HepG2 (cell line): ENCODE measurements around the gene TSPAN11. TPM values are rescaled to one million over a fixed set of nuclear protein-coding genes. Genes with fewer than 3 reads are reported as not detected.
"Not testable (repeated sequence)": the region's sequence is repeated elsewhere in the genome, so short reads cannot be mapped to it uniquely, and the experiment has no call there.

Experiments used
- ATAC-seq: fragments of 200-7000 bp; cut with Tn5 transposase; 3 replicates; pipeline ENCODE4 v1.9.1; 2020; ENCODE audit warnings: mild to moderate bottlenecking, moderate library complexity
- BruUV-seq: library from RNA; stranded (reverse); fragments of 400-500 nt; replicated peaks from 2 replicates; lab custom pipeline; 2021; lab: Mats Ljungman, UMichigan
- CTCF ChIA-PET: fragments of 300-600 bp; formaldehyde crosslinking; extraction: SDS; loops from one replicate; lab custom pipeline; 2021; ENCODE audit warnings: low total read pairs, inconsistent platforms, low intra/inter-chr PET ratio; lab: Yijun Ruan, JAX
- POLR2A ChIA-PET: fragments of 350-600 bp; sonication (Branson Sonifier 250); formaldehyde crosslinking; loops from one replicate; lab custom pipeline; 2020; ENCODE audit warnings: antibody characterized with exemption, inconsistent platforms; lab: Yijun Ruan, JAX
- DNase-seq: peaks from one replicate; pipeline ENCODE4 v3.0.0-alpha.2; 2015; ENCODE audit warnings: low spot score
- FAIRE-seq: peaks from 3 replicates; lab custom pipeline; 2011; peaks lifted over from hg19 to GRCh38; lab: Jason Lieb, UNC
- H2AFZ ChIP-seq: one replicate; pipeline ENCODE4 v1.6.1; 2011; ENCODE audit warnings: low read length, inconsistent platforms
- H3K27ac ChIP-seq: fragments of 300-600 bp; 3 replicates; pipeline ENCODE4 v1.8.0; 2011; ENCODE audit warnings: mixed run types, mild to moderate bottlenecking, mixed read lengths, low read length, inconsistent platforms; ENCODE audit not compliant: insufficient read depth; ENCODE audit errors: extremely low read length
- H3K27me3 ChIP-seq, 2 experiments: fragments of 200-600 bp in 1 of 2; 2 replicates in 1 of 2; 3 replicates in 1 of 2; pipeline versions ENCODE4 v1.6.0 to v1.8.0; 2011; ENCODE audit warnings: low read length in 2 of 2, mild to moderate bottlenecking in 2 of 2, moderate library complexity in 2 of 2, inconsistent platforms in 1 of 2; ENCODE audit not compliant: insufficient read depth in 2 of 2, control insufficient read depth in 1 of 2
- H3K36me3 ChIP-seq, 2 experiments: fragments of 200-600 bp in 1 of 2; replicated peaks in 1 of 2; 2 replicates in 1 of 2; 3 replicates in 1 of 2; pipeline versions ENCODE4 v1.5.1 to v1.8.0; 2011; ENCODE audit warnings: low read length in 2 of 2, inconsistent platforms in 1 of 2; ENCODE audit not compliant: insufficient read depth in 2 of 2, control insufficient read depth in 1 of 2
- H3K4me1 ChIP-seq: 2 replicates; pipeline ENCODE4 v1.5.1; 2012; ENCODE audit warnings: low read length, inconsistent platforms; ENCODE audit not compliant: insufficient read depth
- H3K4me2 ChIP-seq: 2 replicates; pipeline ENCODE4 v1.6.0; 2011; ENCODE audit warnings: low read depth, low read length, inconsistent platforms
- H3K4me3 ChIP-seq, 3 experiments: fragments of 200-600 bp in 1 of 3; sonication (generic), shearing (Covaris generic) in 1 of 3; replicated peaks in 1 of 3; 2 replicates each; pipeline ENCODE4 v1.5.1; 2011 to 2016; ENCODE audit warnings: low read length in 3 of 3, inconsistent platforms in 2 of 3, low read depth in 2 of 3, mild to moderate bottlenecking in 2 of 3, control low read depth in 1 of 3, mixed read lengths in 1 of 3; ENCODE audit not compliant: insufficient read depth in 1 of 3
- H3K79me2 ChIP-seq: one replicate; pipeline ENCODE4 v1.6.1; 2011; ENCODE audit warnings: low read length, inconsistent platforms; ENCODE audit not compliant: insufficient read depth
- H3K9ac ChIP-seq: 2 replicates; pipeline ENCODE4 v1.6.0; 2011; ENCODE audit warnings: mild to moderate bottlenecking, low read depth, low read length, inconsistent platforms; ENCODE audit not compliant: insufficient read depth
- H3K9me3 ChIP-seq: 2 replicates; pipeline ENCODE4 v1.5.1; 2012; ENCODE audit warnings: mild to moderate bottlenecking, low read length
- H4K20me1 ChIP-seq: 2 replicates; pipeline ENCODE4 v1.6.0; 2011; ENCODE audit warnings: inconsistent platforms, mild to moderate bottlenecking, low read length, moderate library complexity; ENCODE audit not compliant: insufficient read depth
- BATF2 ChIP-seq: sonication (generic); formaldehyde crosslinking; IDR thresholded peaks from 2 replicates; pipeline ENCODE4 v1.8.0; 2022; ENCODE audit warnings: mild to moderate bottlenecking, missing genetic modification reagents, moderate library complexity
- EZH2 ChIP-seq: conservative IDR thresholded peaks from 2 replicates; pipeline ENCODE4 v1.6.1; 2012; ENCODE audit warnings: mild to moderate bottlenecking, low read depth, low read length, moderate library complexity
- NFKB2 ChIP-seq: sonication (generic); formaldehyde crosslinking; IDR thresholded peaks from 2 replicates; pipeline ENCODE4 v1.4.0; 2020; ENCODE audit warnings: missing genetic modification reagents, borderline replicate concordance
- PHF20 ChIP-seq: sonication (generic); formaldehyde crosslinking; IDR thresholded peaks from 2 replicates; pipeline ENCODE4 v1.5.0; 2020; ENCODE audit warnings: mild to moderate bottlenecking, missing genetic modification reagents
- SIX4 ChIP-seq: sonication (generic); formaldehyde crosslinking; IDR thresholded peaks from 2 replicates; pipeline ENCODE4 v1.4.0; 2020; ENCODE audit warnings: missing genetic modification reagents
- ZC3H4 ChIP-seq: sonication (generic); formaldehyde crosslinking; IDR thresholded peaks from 2 replicates; pipeline ENCODE4 v1.4.0; 2020; ENCODE audit warnings: missing genetic modification reagents, borderline replicate concordance
- ZNF296 ChIP-seq: sonication (generic); formaldehyde crosslinking; conservative IDR thresholded peaks from 2 replicates; pipeline ENCODE4 v1.5.0; 2020; ENCODE audit warnings: mild to moderate bottlenecking, missing genetic modification reagents
- ZNF644 ChIP-seq: IDR thresholded peaks from 2 replicates; pipeline ENCODE4 v1.6.1; 2016; ENCODE audit warnings: low read depth
- ZUFSP ChIP-seq: sonication (generic); formaldehyde crosslinking; IDR thresholded peaks from 2 replicates; pipeline ENCODE4 v1.9.0; 2021; ENCODE audit warnings: missing genetic modification reagents, mild to moderate bottlenecking, borderline replicate concordance
- WGBS: methylation state at CpG from one replicate; pipeline ENCODE4 v1.1.6; 2017; ENCODE audit warnings: low lambda C conversion rate; 5-methylcytosine and 5-hydroxymethylcytosine counted together
- in situ Hi-C: cut with HindIII; loops from 2 replicates; pipeline ENCODE4 v1.10.0; 2017; ENCODE audit warnings: low pct_unique_long_range_greater_than_20kb; ENCODE audit not compliant: extremely low pct_ligation_motif_present
- intact Hi-C: fragments of 100-400 bp; cut with micrococcal nuclease; formaldehyde crosslinking; loops from one replicate; pipeline ENCODE4 v1.10.0; 2022; ENCODE audit not compliant: unreplicated experiment
- polyA plus RNA-seq, 8 experiments: library from polyadenylated mRNA; depleted of rRNA in 3 of 8; stranded (reverse) in 7 of 8; unstranded in 1 of 8; fragments of >200 nt; fragmentation: Illumina TruSeq in 4 of 8; extraction: Trizol in 4 of 8; gene quantifications; 2 replicates each; pipeline versions ENCODE4 v1.2.1 to v1.2.3, GENCODE V29; 2011 to 2016; ENCODE audit warnings: low read depth in 4 of 8, missing spikeins in 1 of 8, mixed read lengths in 1 of 8; ENCODE audit not compliant: insufficient read depth in 1 of 8
- total RNA-seq, 5 experiments: library from RNA; depleted of rRNA; stranded (reverse); fragments of >200 nt; fragmentation: Illumina TruSeq; extraction: Trizol; gene quantifications; 2 replicates each; pipeline ENCODE4 v1.2.3, GENCODE V29; 2016; ENCODE audit warnings: low read depth in 1 of 5
- TF ChIP-seq, protein P1 (sequence below): sonication (generic); formaldehyde crosslinking; IDR thresholded peaks from 2 replicates; pipeline ENCODE4 v1.8.0; 2022; ENCODE audit warnings: missing genetic modification reagents, mild to moderate bottlenecking, borderline replicate concordance

Gene TSPAN11
- total and polyA plus RNA-seq, 2 of the 13 experiments (the other 11 are each of a cell fraction or from before 2014, with no cell fraction given), result 0.01 to 0.07 TPM

DNA sequence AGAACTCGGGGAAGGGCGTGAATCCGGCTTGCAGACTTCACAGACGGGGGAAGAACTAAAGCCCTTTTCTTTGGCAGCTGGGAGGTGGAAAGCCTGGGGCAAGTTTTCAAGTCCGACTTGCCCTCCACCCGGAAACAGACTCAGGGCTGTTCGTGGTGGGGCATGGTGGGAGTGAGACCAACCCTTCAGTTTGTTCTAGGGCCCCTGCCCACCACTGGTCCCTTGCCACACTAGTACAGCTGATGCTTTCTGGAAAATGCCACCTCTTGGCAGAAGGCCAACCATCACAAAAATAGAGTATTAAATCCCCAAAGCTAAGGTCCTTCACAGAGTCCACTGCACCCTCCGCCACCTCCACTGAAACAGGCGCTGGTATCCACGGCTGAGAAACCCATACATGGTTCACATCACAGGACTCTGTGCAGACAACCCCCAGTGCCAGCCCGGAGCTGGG is 96.8 kb downstream of the TSPAN11 start:
- in situ Hi-C loops (no loop called here), intact Hi-C loops (no loop called here)
- no peak for FAIRE-seq
- TF ChIP-seq ZNF296 (CRISPR knock-in tag) (no peak), EZH2 (no peak), SIX4 (CRISPR knock-in tag) (no peak), NFKB2 (CRISPR knock-in tag) (no peak), ZC3H4 (no peak)
- ATAC-seq, result no peak
- DNase-seq, result no peak
- Histone ChIP-seq H3K4me2 (no peak overlapping the region), H3K27ac (no peak overlapping the region), H3K27me3 (peaks cover 2 to 7% of the 10 kb centered on the region in 2 experiments; a peak in 3 of 5 replicates), H3K4me1 (no peaks in the 10 kb centered on the region), H4K20me1 (no peaks in the 10 kb centered on the region), H3K36me3 (no peaks in the 10 kb centered on the region), H3K4me3 (no peak overlapping the region), H2AFZ (no peak overlapping the region), H3K9me3 (no peaks in the 10 kb centered on the region), H3K79me2 (no peaks in the 10 kb centered on the region), H3K9ac (no peak overlapping the region)
- no TSS peak for BruUV-seq
- POLR2A ChIA-PET, result no interaction called here
- WGBS, result 48% methylated on average over 6 of the region's 11 CpGs
- CTCF ChIA-PET, result no interaction called here

DNA sequence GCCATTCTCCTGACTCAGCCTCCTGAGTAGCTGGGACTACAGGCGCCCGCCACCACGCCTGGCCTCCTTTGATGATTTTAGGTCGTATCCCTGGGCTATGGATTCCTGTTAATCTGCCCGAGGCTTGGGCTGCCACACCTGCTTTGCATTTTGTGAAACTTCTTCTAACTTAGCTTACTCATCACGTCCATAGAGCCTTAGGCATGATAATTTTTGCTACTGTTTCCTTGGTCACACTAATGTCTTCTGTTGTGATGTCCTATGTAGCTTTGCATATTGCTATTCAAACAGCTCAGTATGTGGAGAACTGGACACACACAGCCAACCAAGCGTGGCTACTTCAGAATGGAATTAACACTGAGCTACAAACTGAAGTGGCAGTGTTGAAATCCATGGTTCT is 99.7 kb downstream of the TSPAN11 start:
- no peak for ATAC-seq
- no peaks in the 10 kb centered on the region for H4K20me1 ChIP-seq
- ChIA-PET POLR2A (no interaction called here), CTCF (no interaction called here)
- WGBS, result 42% methylated on average over 7 of the region's 7 CpGs
- H3K36me3 ChIP-seq, result no peaks in the 10 kb centered on the region
- no peak overlapping the region for H3K4me3 ChIP-seq
- in situ Hi-C loops, result no loop called here
- no peaks in the 10 kb centered on the region for H3K79me2 ChIP-seq
- H3K27me3 ChIP-seq, result peaks cover 0 to 2% of the 10 kb centered on the region in 2 experiments; a peak in 2 of 5 replicates
- H3K4me2 ChIP-seq, result no peak overlapping the region
- intact Hi-C loops, result no loop called here
- H3K9me3 ChIP-seq, result no peaks in the 10 kb centered on the region
- no TSS peak for BruUV-seq
- H3K9ac ChIP-seq, result no peak overlapping the region
- no peaks in the 10 kb centered on the region for H3K4me1 ChIP-seq
- H2AFZ ChIP-seq, result no peak overlapping the region
- no peak for TF ChIP-seq ZNF644
- TF ChIP-seq BATF2 (CRISPR knock-in tag), result no peak
- TF ChIP-seq PHF20 (CRISPR knock-in tag), result no peak
- no peak for TF ChIP-seq ZUFSP (CRISPR knock-in tag)
- TF ChIP-seq, protein P1, sequence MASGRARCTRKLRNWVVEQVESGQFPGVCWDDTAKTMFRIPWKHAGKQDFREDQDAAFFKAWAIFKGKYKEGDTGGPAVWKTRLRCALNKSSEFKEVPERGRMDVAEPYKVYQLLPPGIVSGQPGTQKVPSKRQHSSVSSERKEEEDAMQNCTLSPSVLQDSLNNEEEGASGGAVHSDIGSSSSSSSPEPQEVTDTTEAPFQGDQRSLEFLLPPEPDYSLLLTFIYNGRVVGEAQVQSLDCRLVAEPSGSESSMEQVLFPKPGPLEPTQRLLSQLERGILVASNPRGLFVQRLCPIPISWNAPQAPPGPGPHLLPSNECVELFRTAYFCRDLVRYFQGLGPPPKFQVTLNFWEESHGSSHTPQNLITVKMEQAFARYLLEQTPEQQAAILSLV (CRISPR knock-in tag), result no peak
- no peak for DNase-seq
- no peak overlapping the region for H3K27ac ChIP-seq
- no peak for FAIRE-seq

DNA sequence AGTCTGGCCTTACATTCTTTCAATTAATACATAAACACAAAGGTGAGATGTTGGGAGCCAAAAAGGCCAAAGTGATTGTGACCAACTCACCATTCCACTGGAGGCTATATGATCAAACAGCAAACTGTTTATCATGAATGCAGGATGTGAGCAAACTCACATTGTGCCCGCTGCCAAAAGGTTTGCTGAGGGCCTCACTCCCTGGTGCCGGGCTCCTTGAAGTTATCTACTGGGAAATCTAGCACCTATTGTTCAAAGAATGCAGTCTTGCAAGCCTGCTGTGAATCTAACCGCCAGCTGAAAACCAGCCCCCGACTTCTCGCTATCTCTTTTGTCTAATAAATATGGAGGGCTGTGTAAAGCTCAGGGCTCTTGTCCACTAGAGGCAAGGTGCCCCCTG is 100.5 kb downstream of the TSPAN11 start:
- CTCF ChIA-PET, H3K27ac ChIP-seq, H3K4me2 ChIP-seq, DNase-seq, FAIRE-seq, BruUV-seq, H2AFZ ChIP-seq, H3K27me3 ChIP-seq, POLR2A ChIA-PET, H3K4me3 ChIP-seq, H3K79me2 ChIP-seq, intact Hi-C loops, H3K4me1 ChIP-seq, H4K20me1 ChIP-seq, H3K9me3 ChIP-seq, ATAC-seq, in situ Hi-C loops, H3K36me3 ChIP-seq, H3K9ac ChIP-seq: not testable (repeated sequence)
- WGBS, result 87% methylated on average over 3 of the region's 5 CpGs
